Neural cell (in vitro differentiated cells): ENCODE data around the gene TADA2B. TPM values are rescaled to one million over a fixed set of nuclear protein-coding genes. Genes with fewer than 3 reads are reported as not detected.

Experiments
- H2AFZ ChIP-seq: fragments of 200-600, 300-800 bp; sonication (generic), shearing (Covaris generic); 2 replicates; pipeline ENCODE4 v1.6.0; 2014; ENCODE audit warnings: low read depth, mild to moderate bottlenecking, antibody characterized with exemption, low read length, moderate library complexity
- H3F3A ChIP-seq: fragments of 200-600 bp; shearing (Covaris generic); 2 replicates; pipeline ENCODE4 v1.6.1; 2016; ENCODE audit warnings: mild to moderate bottlenecking, moderate library complexity, mixed read lengths, antibody characterized with exemption, low read length; ENCODE audit not compliant: insufficient read depth, poor library complexity, severe bottlenecking
- H3K27ac ChIP-seq: fragments of 200-600, 300-800 bp; sonication (generic), shearing (Covaris generic); 2 replicates; pipeline ENCODE4 v1.5.1; 2014; ENCODE audit warnings: mild to moderate bottlenecking, low read length, moderate library complexity
- H3K27me3 ChIP-seq: fragments of 300-800, 200-600 bp; sonication (generic), shearing (Covaris generic); 2 replicates; pipeline ENCODE4 v1.6.0; 2014; ENCODE audit warnings: mild to moderate bottlenecking, low read depth, low read length, moderate library complexity; ENCODE audit not compliant: insufficient read depth
- H3K36me3 ChIP-seq: fragments of 300-800, 200-600 bp; sonication (generic), shearing (Covaris generic); 2 replicates; pipeline ENCODE4 v1.5.1; 2014; ENCODE audit warnings: mild to moderate bottlenecking, antibody characterized with exemption, low read length, moderate library complexity; ENCODE audit not compliant: insufficient read depth
- H3K4me2 ChIP-seq: fragments of 300-800, 200-600 bp; sonication (generic), shearing (Covaris generic); 2 replicates; pipeline ENCODE4 v1.6.0; 2014; ENCODE audit warnings: mild to moderate bottlenecking, low read length
- H3K4me3 ChIP-seq: fragments of 300-800, 200-600 bp; sonication (generic), shearing (Covaris generic); 2 replicates; pipeline ENCODE4 v1.5.1; 2014; ENCODE audit warnings: mild to moderate bottlenecking, low read length, moderate library complexity
- H3K79me2 ChIP-seq: fragments of 200-600 bp; shearing (Covaris generic); replicated peaks from 2 replicates; pipeline ENCODE4 v1.6.0; 2014; ENCODE audit warnings: mild to moderate bottlenecking, low read length, moderate library complexity; ENCODE audit not compliant: insufficient read depth
- H3K9ac ChIP-seq: fragments of 300-800, 200-600 bp; sonication (generic), shearing (Covaris generic); 2 replicates; pipeline ENCODE4 v1.6.1; 2016; ENCODE audit warnings: mild to moderate bottlenecking, low read length, mixed read lengths
- H3K9me2 ChIP-seq: fragments of 200-600 bp; shearing (Covaris generic); 2 replicates; pipeline ENCODE4 v1.6.1; 2016; ENCODE audit warnings: mild to moderate bottlenecking, low read length, mixed read lengths; ENCODE audit not compliant: insufficient read depth
- H3K9me3 ChIP-seq: fragments of 200-600, 300-800 bp; sonication (generic), shearing (Covaris generic); 2 replicates; pipeline ENCODE4 v1.6.1; 2016; ENCODE audit warnings: mild to moderate bottlenecking, mixed run types, low read length, moderate library complexity, mixed read lengths
- H4K20me1 ChIP-seq: fragments of 200-600 bp; shearing (Covaris generic); 2 replicates; pipeline ENCODE4 v1.6.1; 2016; ENCODE audit warnings: mild to moderate bottlenecking, mixed run types; ENCODE audit not compliant: insufficient read depth
- EP300 ChIP-seq: fragments of 450-650 bp; conservative IDR thresholded peaks from 2 replicates; pipeline ENCODE4 v1.6.1; 2014; ENCODE audit warnings: antibody characterized with exemption, mild to moderate bottlenecking, moderate library complexity; ENCODE audit not compliant: poor library complexity, severe bottlenecking
- EZH2 ChIP-seq: fragments of 200-600, 300-800 bp; shearing (Covaris generic), sonication (generic); IDR thresholded peaks from 2 replicates; pipeline ENCODE4 v1.6.1; 2014; ENCODE audit warnings: antibody characterized with exemption, low read length, borderline replicate concordance, mild to moderate bottlenecking; ENCODE audit not compliant: insufficient read depth, poor library complexity, severe bottlenecking
- MXI1 ChIP-seq: fragments of 450-650 bp; conservative IDR thresholded peaks from 2 replicates; pipeline ENCODE4 v1.6.1; 2014; ENCODE audit warnings: antibody characterized with exemption, mild to moderate bottlenecking; ENCODE audit not compliant: poor library complexity, severe bottlenecking
- POLR2AphosphoS5 ChIP-seq: IDR thresholded peaks from 2 replicates; pipeline ENCODE4 v1.6.1; 2012
- RAD21 ChIP-seq: fragments of 450-650 bp; conservative IDR thresholded peaks from 2 replicates; pipeline ENCODE4 v1.6.1; 2014; ENCODE audit warnings: antibody characterized with exemption, mild to moderate bottlenecking, moderate library complexity
- REST ChIP-seq: IDR thresholded peaks from 2 replicates; pipeline ENCODE4 v1.6.1; 2012; ENCODE audit warnings: borderline replicate concordance
- SMC3 ChIP-seq: fragments of 450-650 bp; conservative IDR thresholded peaks from 2 replicates; pipeline ENCODE4 v1.6.1; 2014; ENCODE audit warnings: antibody characterized with exemption, mild to moderate bottlenecking, moderate library complexity; ENCODE audit not compliant: poor library complexity
- TAF1 ChIP-seq: IDR thresholded peaks from 2 replicates; pipeline ENCODE4 v1.6.1; 2012; ENCODE audit warnings: low read depth
- polyA plus RNA-seq: library from polyadenylated mRNA; depleted of rRNA; stranded (reverse); fragments of >200 nt; gene quantifications from 2 replicates; pipeline ENCODE4 v1.2.3, GENCODE V29; 2014
- TF ChIP-seq, protein P1 (sequence below): fragments of 450-650 bp; IDR thresholded peaks from 2 replicates; pipeline ENCODE4 v1.5.1; 2014; ENCODE audit warnings: antibody characterized with exemption, mild to moderate bottlenecking, moderate library complexity; ENCODE audit not compliant: poor library complexity, severe bottlenecking

TADA2B gene
- polyA plus RNA-seq, 1 donor from 2014 or later, result 13.9 TPM

DNA sequence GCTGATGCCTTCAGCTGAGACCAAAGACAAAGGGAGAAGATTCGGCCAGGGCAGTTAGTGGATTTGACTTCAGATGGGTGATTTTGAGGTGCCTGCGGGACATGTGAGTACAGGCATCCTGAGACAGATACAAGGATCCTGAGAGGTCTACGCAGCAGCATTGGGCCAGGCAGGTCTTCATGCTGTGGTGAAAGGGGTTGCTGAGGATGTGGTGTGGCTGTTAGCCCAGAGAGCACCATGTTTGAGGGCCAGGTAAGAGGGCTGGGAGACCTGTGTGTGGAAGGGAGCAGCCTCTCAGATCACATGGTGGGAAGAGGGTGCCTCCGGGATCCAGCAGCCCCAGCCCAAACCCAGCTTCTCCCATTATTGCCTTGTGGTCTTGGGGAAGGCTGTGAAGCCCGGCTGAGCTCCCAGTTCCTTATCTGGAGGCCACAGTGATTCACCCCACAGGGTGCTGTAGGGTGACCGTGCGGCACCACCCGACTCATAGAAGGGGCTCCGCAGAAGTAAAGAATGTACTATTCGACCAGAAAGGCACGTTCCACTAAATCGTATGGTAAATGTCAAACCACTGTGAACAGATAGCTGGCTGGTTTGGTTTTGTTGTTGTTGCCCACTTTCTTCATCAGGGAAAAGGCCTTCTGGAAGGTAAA lies 27.7 kb upstream of the TADA2B start:
- Histone ChIP-seq H3K36me3 (no peaks in the 10 kb centered on the region), H3K4me3 (no peak overlapping the region), H3K27me3 (no peaks in the 10 kb centered on the region), H3K9me2 (no peaks in the 10 kb centered on the region), H3K79me2 (no peaks in the 10 kb centered on the region), H3K4me2 (no peak overlapping the region), H4K20me1 (no peaks in the 10 kb centered on the region), H3K9me3 (no peaks in the 10 kb centered on the region), H3F3A (no peaks in the 10 kb centered on the region), H3K27ac (no peak overlapping the region), H3K9ac (no peak overlapping the region), H2AFZ (no peak overlapping the region)
- TF ChIP-seq EZH2 (no peak), EP300 (no peak), SMC3 (no peak), REST (no peak), RAD21 (no peak), POLR2AphosphoS5 (no peak), MXI1 (no peak), TAF1 (no peak)
- TF ChIP-seq, protein P1, sequence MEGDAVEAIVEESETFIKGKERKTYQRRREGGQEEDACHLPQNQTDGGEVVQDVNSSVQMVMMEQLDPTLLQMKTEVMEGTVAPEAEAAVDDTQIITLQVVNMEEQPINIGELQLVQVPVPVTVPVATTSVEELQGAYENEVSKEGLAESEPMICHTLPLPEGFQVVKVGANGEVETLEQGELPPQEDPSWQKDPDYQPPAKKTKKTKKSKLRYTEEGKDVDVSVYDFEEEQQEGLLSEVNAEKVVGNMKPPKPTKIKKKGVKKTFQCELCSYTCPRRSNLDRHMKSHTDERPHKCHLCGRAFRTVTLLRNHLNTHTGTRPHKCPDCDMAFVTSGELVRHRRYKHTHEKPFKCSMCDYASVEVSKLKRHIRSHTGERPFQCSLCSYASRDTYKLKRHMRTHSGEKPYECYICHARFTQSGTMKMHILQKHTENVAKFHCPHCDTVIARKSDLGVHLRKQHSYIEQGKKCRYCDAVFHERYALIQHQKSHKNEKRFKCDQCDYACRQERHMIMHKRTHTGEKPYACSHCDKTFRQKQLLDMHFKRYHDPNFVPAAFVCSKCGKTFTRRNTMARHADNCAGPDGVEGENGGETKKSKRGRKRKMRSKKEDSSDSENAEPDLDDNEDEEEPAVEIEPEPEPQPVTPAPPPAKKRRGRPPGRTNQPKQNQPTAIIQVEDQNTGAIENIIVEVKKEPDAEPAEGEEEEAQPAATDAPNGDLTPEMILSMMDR, result no peak

- Histone ChIP-seq H3K27me3 (no peaks in the 10 kb centered on the region), H3F3A (no peaks in the 10 kb centered on the region), H3K9me3 (no peaks in the 10 kb centered on the region), H3K79me2 (no peaks in the 10 kb centered on the region), H3K4me3 (no peak overlapping the region), H2AFZ (no peak overlapping the region), H3K9ac (no peak overlapping the region), H3K36me3 (no peaks in the 10 kb centered on the region), H3K27ac (no peak overlapping the region), H3K4me2 (no peak overlapping the region), H4K20me1 (no peaks in the 10 kb centered on the region), H3K9me2 (no peaks in the 10 kb centered on the region)
- TF ChIP-seq MXI1 (no peak), EZH2 (no peak), SMC3 (no peak), REST (no peak), RAD21 (no peak)
- TF ChIP-seq, protein P1, result no peak
Observed at GRCh38 chr4:7016086-7016485, 27.1 kb upstream of the TADA2B start.
